Measurements from ENCODE around the gene MESD. TPM values are rescaled to one million over a fixed set of nuclear protein-coding genes. Genes with fewer than 3 reads are reported as not detected.
A peak's percentile ranks its signal among the peaks of the same experiment; 100 is the strongest.

Gene MESD
- total RNA-seq, 1 donor from 2014 or later, result 21.9 TPM

GRCh38 chr15:80992441-80992840 lies 2.8 kb upstream of the MESD start:
- Mint-ChIP-seq H3K36me3 (ENCODE audit: unreplicated experiment) (no peaks in the 10 kb centered on the region), H3K9me3 (ENCODE audit: unreplicated experiment) (peaks cover 6% of the 10 kb centered on the region), H3K27me3 (ENCODE audit: unreplicated experiment) (peaks cover 3% of the 10 kb centered on the region), H3K4me3 (ENCODE audit: unreplicated experiment) (no peak overlapping the region), H3K4me1 (ENCODE audit: low read depth, unreplicated experiment) (peaks cover 15% of the 10 kb centered on the region), H3K27ac (ENCODE audit: unreplicated experiment) (no peak overlapping the region)
- no peak for TF ChIP-seq CTCF (IDR thresholded peaks at IDR 0.05; ENCODE audit: partially characterized antibody, unreplicated experiment)
- DNase-seq, result no peak

DNA sequence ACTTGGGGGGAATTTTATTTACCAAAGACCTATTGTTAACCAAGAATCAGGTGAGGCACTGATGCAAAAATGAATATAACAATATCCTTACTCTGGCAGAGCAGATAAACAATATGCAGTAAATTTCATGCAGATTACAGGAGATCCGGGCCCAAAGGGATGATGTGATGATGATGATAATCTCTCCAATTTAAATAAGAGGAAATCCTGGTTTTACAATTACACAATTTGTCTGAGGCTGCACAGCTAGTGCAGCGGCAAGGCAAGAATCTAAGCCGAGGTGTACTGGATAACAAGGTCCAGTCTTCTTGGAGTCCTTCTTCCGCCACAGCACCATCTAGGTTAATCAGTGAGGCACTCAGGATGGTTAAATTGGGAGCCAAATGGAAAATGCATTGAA lies 2.4 kb upstream of the MESD start:
- TF ChIP-seq CTCF (IDR thresholded peaks at IDR 0.05; ENCODE audit: partially characterized antibody, unreplicated experiment), result no peak
- H3K4me1 Mint-ChIP-seq (ENCODE audit: low read depth, unreplicated experiment), result peaks cover 15% of the 10 kb centered on the region
- peaks cover 6% of the 10 kb centered on the region for H3K9me3 Mint-ChIP-seq (ENCODE audit: unreplicated experiment)
- H3K4me3 Mint-ChIP-seq (ENCODE audit: unreplicated experiment), result no peak overlapping the region
- no peak overlapping the region for H3K27ac Mint-ChIP-seq (ENCODE audit: unreplicated experiment)
- no peaks in the 10 kb centered on the region for H3K36me3 Mint-ChIP-seq (ENCODE audit: unreplicated experiment)
- peaks cover 3% of the 10 kb centered on the region for H3K27me3 Mint-ChIP-seq (ENCODE audit: unreplicated experiment)
- DNase-seq, result no peak

DNA sequence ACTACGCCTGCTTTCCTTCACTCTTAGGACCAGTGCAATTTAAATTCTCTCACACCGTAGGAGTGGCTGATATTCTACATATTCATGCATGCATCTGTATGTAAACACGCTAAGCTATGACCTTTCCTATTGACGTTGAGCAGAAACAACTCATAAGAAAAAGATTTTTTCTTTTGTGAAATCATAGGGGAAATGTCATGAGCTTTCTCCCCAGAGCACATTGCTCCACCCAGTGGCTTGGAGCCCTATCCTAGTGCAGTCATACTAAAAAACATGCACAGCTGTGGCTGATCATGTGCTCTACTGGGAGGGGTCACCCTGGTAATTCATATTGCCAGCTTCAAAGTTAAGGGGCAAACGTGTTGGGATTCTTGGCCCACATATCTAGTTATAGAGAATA lies 1.8 kb upstream of the MESD start:
- peaks cover 6% of the 10 kb centered on the region for H3K9me3 Mint-ChIP-seq (ENCODE audit: unreplicated experiment)
- DNase-seq, result no peak
- no peaks in the 10 kb centered on the region for H3K36me3 Mint-ChIP-seq (ENCODE audit: unreplicated experiment)
- H3K4me3 Mint-ChIP-seq (ENCODE audit: unreplicated experiment), result no peak overlapping the region
- TF ChIP-seq CTCF (IDR thresholded peaks at IDR 0.05; ENCODE audit: partially characterized antibody, unreplicated experiment), result no peak
- H3K27me3 Mint-ChIP-seq (ENCODE audit: unreplicated experiment), result peaks cover 3% of the 10 kb centered on the region
- H3K4me1 Mint-ChIP-seq (ENCODE audit: low read depth, unreplicated experiment), result peaks cover 19% of the 10 kb centered on the region
- no peak overlapping the region for H3K27ac Mint-ChIP-seq (ENCODE audit: unreplicated experiment)

DNA sequence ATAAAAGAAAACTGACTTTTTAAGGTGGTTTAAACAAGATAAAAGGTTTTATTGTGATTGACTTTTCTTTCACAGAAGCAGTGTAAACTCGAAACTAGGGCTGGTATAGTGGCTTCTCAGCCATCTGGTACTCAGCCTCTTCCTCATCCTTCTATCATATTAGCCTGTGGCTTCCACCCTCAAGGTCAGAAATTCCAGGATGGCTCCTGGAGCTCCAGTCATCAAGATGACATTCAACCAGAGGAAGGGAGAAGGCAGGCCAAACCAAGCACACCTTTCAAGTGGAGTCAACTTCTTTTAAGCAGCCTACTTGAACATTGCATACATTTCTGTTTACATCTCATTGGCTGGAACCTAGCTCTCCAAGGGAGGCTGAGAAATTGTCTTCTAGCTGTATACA lies 1.3 kb upstream of the MESD start:
- no peak overlapping the region for H3K27ac Mint-ChIP-seq (ENCODE audit: unreplicated experiment)
- no peaks in the 10 kb centered on the region for H3K36me3 Mint-ChIP-seq (ENCODE audit: unreplicated experiment)
- H3K4me1 Mint-ChIP-seq (ENCODE audit: low read depth, unreplicated experiment), result peaks cover 22% of the 10 kb centered on the region
- H3K4me3 Mint-ChIP-seq (ENCODE audit: unreplicated experiment), result no peak overlapping the region
- peaks cover 4% of the 10 kb centered on the region for H3K27me3 Mint-ChIP-seq (ENCODE audit: unreplicated experiment)
- DNase-seq, result no peak
- TF ChIP-seq CTCF (IDR thresholded peaks at IDR 0.05; ENCODE audit: partially characterized antibody, unreplicated experiment), result no peak
- H3K9me3 Mint-ChIP-seq (ENCODE audit: unreplicated experiment), result peaks cover 6% of the 10 kb centered on the region

- Mint-ChIP-seq H3K36me3 (ENCODE audit: unreplicated experiment) (no peaks in the 10 kb centered on the region), H3K27me3 (ENCODE audit: unreplicated experiment) (peaks cover 6% of the 10 kb centered on the region), H3K4me3 (ENCODE audit: unreplicated experiment) (peak overlapping the region; percentile 99), H3K9me3 (ENCODE audit: unreplicated experiment) (peaks cover 6% of the 10 kb centered on the region), H3K27ac (ENCODE audit: unreplicated experiment) (peak overlapping the region; percentile 97), H3K4me1 (ENCODE audit: low read depth, unreplicated experiment) (peaks cover 33% of the 10 kb centered on the region)
- no peak for DNase-seq
- no peak for TF ChIP-seq CTCF (IDR thresholded peaks at IDR 0.05; ENCODE audit: partially characterized antibody, unreplicated experiment)
Measured at GRCh38 chr15:80989081-80989517, 520 bp downstream of the MESD start.
